Measurements from ENCODE around the gene PRIM1. TPM values are rescaled to one million over a fixed set of nuclear protein-coding genes. Genes with fewer than 3 reads are reported as not detected.
A peak's percentile ranks its signal among the peaks of the same experiment; 100 is the strongest.

PRIM1 gene
- total and polyA plus RNA-seq, 2 of the 13 experiments (the other 11 are each of a cell fraction or from before 2014, with no cell fraction given) = 30.0 to 47.3 TPM

- TF ChIP-seq ZNF280B (CRISPR knock-in tag; IDR thresholded peaks at IDR 0.05; ENCODE audit: borderline replicate concordance) (0 out of 2 replicates have a peak, but pooled peaks have one; percentile 62), RNF2 (conservative IDR thresholded peaks at IDR 0.05; ENCODE audit: low read depth) (peak; percentile 59; the same call in 1 of the 2 replicates), REL (CRISPR knock-in tag; conservative IDR thresholded peaks at IDR 0.05) (0 out of 2 replicates have a peak, but pooled peaks have one; percentile 40), KDM2A (CRISPR knock-in tag; IDR thresholded peaks at IDR 0.05; ENCODE audit: borderline replicate concordance, low read depth) (peak; percentile 75), HMGXB3 (CRISPR knock-in tag; IDR thresholded peaks at IDR 0.05; ENCODE audit: borderline replicate concordance) (no peak), HHEX (CRISPR knock-in tag; IDR thresholded peaks at IDR 0.05) (no peak), CC2D1A (CRISPR knock-in tag; IDR thresholded peaks at IDR 0.05) (no peak), NR2F6 (IDR thresholded peaks at IDR 0.05) (peak; percentile 44; the same call in 1 of the 2 replicates), NR2F6 (CRISPR knock-in tag; IDR thresholded peaks at IDR 0.05) (peak; percentile 74), SRSF9 (IDR thresholded peaks at IDR 0.05; ENCODE audit: borderline replicate concordance, insufficient read depth, low read depth, low read length, poor library complexity, severe bottlenecking) (no peak), MED8 (CRISPR knock-in tag; IDR thresholded peaks at IDR 0.05; ENCODE audit: insufficient replicate concordance) (no peak), ZNF570 (CRISPR knock-in tag; IDR thresholded peaks at IDR 0.05; ENCODE audit: borderline replicate concordance) (no peak), TARDBP (CRISPR knock-in tag; IDR thresholded peaks at IDR 0.05) (0 out of 2 replicates have a peak, but pooled peaks have one; percentile 41), SOX13 (IDR thresholded peaks at IDR 0.05) (no peak), SOX13 (CRISPR knock-in tag; conservative IDR thresholded peaks at IDR 0.05 in 1 of 2, IDR thresholded peaks at IDR 0.05 in 1 of 2) (no peak)
- TF ChIP-seq, protein P1, sequence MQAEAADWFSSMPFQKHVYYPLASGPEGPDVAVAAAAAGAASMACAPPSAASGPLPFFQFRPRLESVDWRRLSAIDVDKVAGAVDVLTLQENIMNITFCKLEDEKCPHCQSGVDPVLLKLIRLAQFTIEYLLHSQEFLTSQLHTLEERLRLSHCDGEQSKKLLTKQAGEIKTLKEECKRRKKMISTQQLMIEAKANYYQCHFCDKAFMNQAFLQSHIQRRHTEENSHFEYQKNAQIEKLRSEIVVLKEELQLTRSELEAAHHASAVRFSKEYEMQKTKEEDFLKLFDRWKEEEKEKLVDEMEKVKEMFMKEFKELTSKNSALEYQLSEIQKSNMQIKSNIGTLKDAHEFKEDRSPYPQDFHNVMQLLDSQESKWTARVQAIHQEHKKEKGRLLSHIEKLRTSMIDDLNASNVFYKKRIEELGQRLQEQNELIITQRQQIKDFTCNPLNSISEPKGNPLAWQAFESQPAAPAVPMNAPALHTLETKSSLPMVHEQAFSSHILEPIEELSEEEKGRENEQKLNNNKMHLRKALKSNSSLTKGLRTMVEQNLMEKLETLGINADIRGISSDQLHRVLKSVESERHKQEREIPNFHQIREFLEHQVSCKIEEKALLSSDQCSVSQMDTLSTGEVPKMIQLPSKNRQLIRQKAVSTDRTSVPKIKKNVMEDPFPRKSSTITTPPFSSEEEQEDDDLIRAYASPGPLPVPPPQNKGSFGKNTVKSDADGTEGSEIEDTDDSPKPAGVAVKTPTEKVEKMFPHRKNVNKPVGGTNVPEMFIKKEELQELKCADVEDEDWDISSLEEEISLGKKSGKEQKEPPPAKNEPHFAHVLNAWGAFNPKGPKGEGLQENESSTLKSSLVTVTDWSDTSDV (CRISPR knock-in tag; IDR thresholded peaks at IDR 0.05) = 0 out of 2 replicates have a peak, but pooled peaks have one; percentile 34
- TF ChIP-seq, protein P2, sequence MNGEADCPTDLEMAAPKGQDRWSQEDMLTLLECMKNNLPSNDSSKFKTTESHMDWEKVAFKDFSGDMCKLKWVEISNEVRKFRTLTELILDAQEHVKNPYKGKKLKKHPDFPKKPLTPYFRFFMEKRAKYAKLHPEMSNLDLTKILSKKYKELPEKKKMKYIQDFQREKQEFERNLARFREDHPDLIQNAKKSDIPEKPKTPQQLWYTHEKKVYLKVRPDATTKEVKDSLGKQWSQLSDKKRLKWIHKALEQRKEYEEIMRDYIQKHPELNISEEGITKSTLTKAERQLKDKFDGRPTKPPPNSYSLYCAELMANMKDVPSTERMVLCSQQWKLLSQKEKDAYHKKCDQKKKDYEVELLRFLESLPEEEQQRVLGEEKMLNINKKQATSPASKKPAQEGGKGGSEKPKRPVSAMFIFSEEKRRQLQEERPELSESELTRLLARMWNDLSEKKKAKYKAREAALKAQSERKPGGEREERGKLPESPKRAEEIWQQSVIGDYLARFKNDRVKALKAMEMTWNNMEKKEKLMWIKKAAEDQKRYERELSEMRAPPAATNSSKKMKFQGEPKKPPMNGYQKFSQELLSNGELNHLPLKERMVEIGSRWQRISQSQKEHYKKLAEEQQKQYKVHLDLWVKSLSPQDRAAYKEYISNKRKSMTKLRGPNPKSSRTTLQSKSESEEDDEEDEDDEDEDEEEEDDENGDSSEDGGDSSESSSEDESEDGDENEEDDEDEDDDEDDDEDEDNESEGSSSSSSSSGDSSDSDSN (CRISPR knock-in tag; IDR thresholded peaks at IDR 0.05) = peak; percentile 56
Observed at GRCh38 chr12:56751712-56752598, at the start of gene PRIM1 (continued).
